NCI-H1694 (cell line): ENCODE measurements around the gene PRKG1.
"Not testable (repeated sequence)": the region's sequence is repeated elsewhere in the genome, so short reads cannot be mapped to it uniquely, and the experiment has no call there.

Source experiments
- DNase-seq: peaks from one replicate; lab custom pipeline; 2025; lab: John Stamatoyannopoulos, UW

PRKG1 gene

GRCh38 chr10:52215745-52216361 lies 1141.6 kb downstream of the PRKG1 start:
- DNase-seq = peak; percentile 5

- no peak for DNase-seq
These were observed 1142.6 kb downstream of the PRKG1 start for GRCh38 chr10:52216852-52217251.

GRCh38 chr10:52217531-52217930 lies 1143.2 kb downstream of the PRKG1 start:
- DNase-seq = no peak

GRCh38 chr10:52220947-52221346 lies 1146.7 kb downstream of the PRKG1 start:
- DNase-seq = no peak

GRCh38 chr10:52221923-52222322 lies 1147.6 kb downstream of the PRKG1 start:
- DNase-seq = no peak

GRCh38 chr10:52226197-52226847 lies 1152.0 kb downstream of the PRKG1 start:
- DNase-seq = no peak

GRCh38 chr10:52228556-52228955 lies 1154.3 kb downstream of the PRKG1 start:
- DNase-seq = no peak

- no peak for DNase-seq
These were observed 1155.1 kb downstream of the PRKG1 start for GRCh38 chr10:52229291-52229931.

GRCh38 chr10:52232561-52233350 lies 1158.5 kb downstream of the PRKG1 start:
- DNase-seq = no peak

- DNase-seq = not testable (repeated sequence)
These were observed 1159.2 kb downstream of the PRKG1 start for GRCh38 chr10:52233351-52233991.

GRCh38 chr10:52239771-52240170 lies 1165.5 kb downstream of the PRKG1 start:
- no peak for DNase-seq

GRCh38 chr10:52245547-52245946 lies 1171.3 kb downstream of the PRKG1 start:
- no peak for DNase-seq

GRCh38 chr10:52247929-52248328 lies 1173.6 kb downstream of the PRKG1 start:
- not testable (repeated sequence) for DNase-seq

GRCh38 chr10:52248697-52249306 lies 1174.5 kb downstream of the PRKG1 start:
- DNase-seq = no peak

- DNase-seq = no peak
These were observed 1175.6 kb downstream of the PRKG1 start for GRCh38 chr10:52249850-52250395.

GRCh38 chr10:52250510-52250909 lies 1176.2 kb downstream of the PRKG1 start:
- no peak for DNase-seq

- DNase-seq = no peak
These were observed 1178.0 kb downstream of the PRKG1 start for GRCh38 chr10:52252307-52252706.

GRCh38 chr10:52256832-52257691 lies 1182.8 kb downstream of the PRKG1 start:
- no peak for DNase-seq

GRCh38 chr10:52257692-52258075 lies 1183.4 kb downstream of the PRKG1 start:
- no peak for DNase-seq

- no peak for DNase-seq
These were observed 1184.6 kb downstream of the PRKG1 start for GRCh38 chr10:52258799-52259425.
